Activated CD4-positive, alpha-beta T cell treated with anti-CD3 and anti-CD28 coated beads, Interleukin-2, Interleukin-4, amounts not matched to agents 100 ng/mL and 50 ng/mL, durations not matched to agents 16 hours and 8 hours (primary cell): Measurements from ENCODE around the gene TTC31.
"Not testable (repeated sequence)": the region's sequence is repeated elsewhere in the genome, so short reads cannot be mapped to it uniquely, and the experiment has no call there.

Experiments
- DNase-seq: peaks from one replicate; pipeline ENCODE4 v3.0.0-alpha.2; 2020; ENCODE audit warnings: low spot score

The TTC31 gene

DNA sequence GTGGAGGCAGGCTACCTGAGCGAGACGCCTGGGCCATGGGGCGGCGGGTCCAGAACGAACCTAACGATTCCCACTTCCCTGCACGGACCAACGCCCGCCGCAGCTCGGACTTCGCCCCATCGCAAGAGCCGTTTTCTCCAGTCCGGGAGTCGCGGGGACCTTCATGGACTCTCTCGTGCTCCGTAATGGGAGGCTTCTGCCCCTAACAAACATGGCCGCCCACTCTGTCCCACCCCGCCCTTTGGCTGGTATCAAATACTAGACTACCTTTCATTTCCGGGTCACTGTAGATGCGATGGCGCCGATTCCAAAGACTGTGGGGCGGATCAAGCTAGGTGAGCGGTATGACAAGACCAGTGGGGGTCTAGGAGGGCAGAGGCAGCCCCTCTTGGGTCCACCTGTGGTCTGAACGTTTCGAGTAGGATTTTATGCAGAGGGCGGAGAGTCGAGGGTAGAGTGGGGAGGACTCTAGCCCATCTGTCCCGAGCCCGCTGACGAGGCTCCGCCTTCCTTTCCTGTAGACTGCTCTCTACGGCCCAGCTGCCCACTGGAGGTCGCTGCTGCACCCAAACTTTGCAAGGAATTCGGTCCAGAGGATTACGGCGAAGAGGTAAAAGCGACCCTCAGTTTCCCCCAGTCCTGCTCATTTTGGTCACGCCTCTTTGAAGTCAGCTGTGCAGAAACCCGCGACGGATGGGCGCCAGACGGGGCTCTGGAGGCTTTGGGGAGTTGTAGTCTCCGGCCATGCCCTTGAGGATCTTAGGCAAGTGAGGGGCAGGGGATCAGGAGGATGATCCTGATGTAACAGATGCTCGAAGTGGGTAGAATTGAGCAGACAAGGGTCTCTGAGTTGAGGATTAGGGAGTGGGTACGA lies at the start of gene TTC31, which contains the start of gene CCDC142:
Gene TTC31 (plus strand): TSS at position 281 of the 874 bp plus-strand sequence. CDS start 15 bp downstream, at position 296.
Gene CCDC142 (minus strand): TSS at position 198 of the 874 bp plus-strand sequence. CDS start 161 bp downstream, at position 37.
- DNase-seq = peak; percentile 95

DNA sequence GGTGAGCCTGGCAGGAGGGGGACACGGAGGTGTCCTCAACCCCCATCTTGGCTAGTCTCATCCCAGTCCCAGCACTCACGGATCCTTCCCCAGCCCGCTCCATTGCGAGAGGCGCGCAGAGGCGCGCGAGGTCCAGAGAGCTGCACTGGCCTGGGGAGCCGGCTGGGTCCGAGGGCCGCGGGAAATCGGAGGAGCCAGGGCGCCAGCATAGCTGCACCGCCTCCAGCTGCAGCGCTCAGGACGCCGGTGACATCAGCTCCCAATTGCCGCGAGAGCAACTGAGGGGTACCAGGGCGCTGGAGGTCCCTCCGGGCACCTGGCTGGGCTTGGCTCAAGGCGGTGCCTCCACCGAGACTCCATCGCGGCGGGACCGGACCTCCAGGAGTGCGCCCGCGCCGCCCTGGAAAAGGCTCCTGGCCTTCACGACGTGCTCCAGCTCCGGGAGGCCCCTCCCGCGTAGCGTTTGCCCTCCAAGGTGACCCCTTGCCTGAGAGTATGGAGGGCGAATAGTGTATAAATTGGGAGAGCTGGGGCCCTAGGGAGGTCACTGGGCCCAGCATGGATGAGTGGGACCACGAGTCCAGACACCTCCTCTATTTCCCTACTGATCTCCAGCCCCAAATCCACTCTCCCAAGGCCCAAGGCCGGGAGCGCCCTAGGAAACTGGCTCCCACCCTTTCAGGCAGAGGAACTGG lies 46.6 kb upstream of the TTC31 start:
- no peak for DNase-seq

DNA sequence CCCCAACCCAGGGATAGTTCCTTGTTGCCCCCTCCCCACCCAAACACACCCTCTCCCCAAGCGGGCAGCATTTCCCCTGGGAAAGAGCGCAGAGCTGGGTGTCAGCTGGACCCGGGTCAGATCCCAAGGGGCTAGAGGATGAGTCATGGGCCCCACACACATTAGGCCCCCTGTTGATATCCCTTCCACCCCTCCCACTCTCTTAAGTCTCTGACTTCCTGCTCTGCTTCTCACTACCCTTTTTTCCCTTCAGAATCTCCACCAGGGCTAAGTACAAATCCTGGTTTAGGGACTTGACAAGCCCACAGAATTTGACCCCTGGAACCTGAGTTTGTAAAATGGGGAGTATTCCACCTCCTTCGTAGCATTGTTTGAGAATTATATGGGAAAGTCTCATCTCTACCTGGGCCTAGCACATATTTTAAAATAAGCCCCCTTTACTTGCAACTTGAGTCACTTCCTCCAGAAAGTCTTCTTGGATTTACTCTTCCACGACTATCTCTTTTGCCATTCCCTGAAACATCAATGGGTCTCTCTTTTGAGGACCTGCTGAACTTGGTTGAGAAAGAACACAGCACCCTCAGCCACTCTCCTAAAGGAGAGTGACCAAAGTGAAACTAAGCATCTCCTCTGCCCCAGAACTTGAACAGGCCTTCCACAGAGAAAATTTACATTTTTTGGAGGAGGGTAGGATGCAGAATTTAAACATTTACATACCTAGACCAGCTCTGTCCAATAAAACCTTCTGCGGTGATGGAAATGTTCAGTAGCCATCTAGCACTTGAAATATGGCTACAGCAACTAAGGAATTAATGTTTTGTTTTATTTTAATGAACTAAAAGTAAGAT lies 45.8 kb upstream of the TTC31 start:
- DNase-seq = no peak

DNA sequence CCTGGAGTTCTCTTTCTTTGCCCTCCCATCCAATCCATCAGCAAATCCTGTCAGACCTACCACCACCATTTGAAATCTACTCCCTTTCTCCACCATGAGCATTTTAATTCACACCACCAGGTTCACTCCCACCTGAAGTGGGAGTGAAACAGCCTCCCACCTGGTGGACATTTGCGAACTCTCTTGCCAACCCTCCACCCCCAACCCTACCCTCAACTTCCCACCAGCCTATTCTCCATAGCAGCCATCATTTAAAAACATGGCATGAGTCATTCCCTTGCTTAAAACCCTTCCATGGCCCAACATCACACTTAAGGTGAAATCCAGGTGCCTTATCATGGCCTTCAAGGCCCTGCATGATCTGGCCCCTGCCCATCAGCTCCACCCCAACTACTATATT lies 44.6 kb upstream of the TTC31 start:
- DNase-seq = no peak

DNA sequence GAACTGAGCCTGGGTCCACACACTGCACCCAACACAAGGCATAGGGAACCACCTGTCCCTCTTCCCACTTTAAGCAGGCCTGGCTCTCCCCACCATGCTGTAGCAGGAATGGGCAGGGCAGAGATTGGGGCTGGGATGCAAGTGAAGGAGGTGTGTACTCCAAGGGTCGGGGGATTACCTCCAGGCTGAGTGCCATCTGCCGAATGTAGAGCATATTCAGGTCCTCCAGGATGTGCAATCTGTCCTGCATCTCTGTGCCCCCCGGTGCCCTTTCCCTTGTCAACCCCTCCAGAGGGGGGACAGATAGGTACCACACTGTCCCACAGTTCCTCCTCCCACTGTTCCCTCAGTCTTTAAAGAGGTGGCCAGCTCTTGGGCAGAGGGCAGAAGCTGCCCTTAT lies 43.5 kb upstream of the TTC31 start:
- no peak for DNase-seq

DNA sequence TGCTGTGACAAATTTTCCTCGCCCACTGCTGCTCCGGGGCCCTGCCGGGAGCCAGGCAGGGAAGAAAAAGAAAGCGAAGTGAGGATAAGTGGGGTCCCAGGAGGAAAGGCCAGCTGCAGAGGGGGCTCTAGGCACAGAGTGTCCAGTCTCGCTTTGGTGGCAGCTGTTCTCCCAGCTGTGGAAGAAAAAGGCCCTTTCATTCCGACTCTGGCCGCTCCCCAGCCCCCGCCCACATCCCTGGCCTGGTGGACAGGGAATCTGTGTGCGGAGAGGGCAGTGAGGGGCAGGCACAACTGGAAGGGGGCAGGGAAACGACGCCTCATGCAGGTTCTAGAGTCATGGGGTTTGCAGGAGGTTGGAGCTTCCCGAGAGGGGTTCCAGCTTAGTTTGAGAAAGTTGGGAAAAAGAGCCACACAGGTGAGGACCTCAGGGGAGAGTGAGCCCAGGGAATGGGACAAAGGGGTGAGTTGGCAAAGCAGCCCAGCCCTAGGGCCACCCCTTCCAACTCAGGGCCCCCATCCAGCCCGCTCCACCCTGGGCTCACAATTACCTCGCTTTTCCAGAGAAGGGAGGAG lies 43.0 kb upstream of the TTC31 start:
- DNase-seq = no peak

DNA sequence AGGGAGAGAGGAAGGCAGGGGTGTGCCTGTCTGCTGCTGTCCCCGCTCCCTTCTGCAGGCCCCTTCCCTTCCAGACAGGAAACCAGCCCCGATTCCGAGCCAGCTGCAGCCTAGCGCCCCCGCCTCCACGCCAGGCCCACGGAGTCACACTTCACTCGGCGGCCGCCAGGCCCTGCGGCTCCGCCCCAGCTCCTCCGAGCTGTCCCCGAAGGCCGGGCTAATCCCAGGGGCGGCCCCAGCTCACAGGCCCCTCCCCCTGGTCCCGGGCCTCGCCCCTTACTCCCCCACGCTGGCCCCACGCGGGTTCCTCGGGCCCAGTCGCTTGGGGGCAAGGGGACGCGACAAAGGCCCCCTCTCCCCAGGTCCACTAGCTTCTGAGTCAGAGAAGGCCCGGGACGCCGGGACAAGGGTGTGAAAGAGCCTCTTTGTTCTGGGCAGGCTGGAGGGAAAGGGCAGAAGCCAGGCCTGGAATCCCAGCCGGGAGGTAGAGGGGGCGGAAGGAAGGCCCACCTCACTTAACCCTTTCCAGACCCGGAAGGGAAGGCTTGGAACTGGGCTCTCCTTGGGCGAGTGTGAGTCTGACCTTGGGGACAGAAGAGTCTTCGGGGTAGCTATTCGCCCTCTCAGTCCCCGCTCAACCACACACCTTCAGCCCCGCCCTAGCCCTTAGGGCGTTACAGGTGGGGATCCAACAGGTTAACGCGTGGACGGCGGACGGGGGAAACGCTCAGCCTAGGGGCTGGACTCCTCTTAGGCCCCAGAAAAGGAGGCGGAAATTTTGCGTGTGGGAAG lies 42.3 kb upstream of the TTC31 start:
- no peak for DNase-seq

DNA sequence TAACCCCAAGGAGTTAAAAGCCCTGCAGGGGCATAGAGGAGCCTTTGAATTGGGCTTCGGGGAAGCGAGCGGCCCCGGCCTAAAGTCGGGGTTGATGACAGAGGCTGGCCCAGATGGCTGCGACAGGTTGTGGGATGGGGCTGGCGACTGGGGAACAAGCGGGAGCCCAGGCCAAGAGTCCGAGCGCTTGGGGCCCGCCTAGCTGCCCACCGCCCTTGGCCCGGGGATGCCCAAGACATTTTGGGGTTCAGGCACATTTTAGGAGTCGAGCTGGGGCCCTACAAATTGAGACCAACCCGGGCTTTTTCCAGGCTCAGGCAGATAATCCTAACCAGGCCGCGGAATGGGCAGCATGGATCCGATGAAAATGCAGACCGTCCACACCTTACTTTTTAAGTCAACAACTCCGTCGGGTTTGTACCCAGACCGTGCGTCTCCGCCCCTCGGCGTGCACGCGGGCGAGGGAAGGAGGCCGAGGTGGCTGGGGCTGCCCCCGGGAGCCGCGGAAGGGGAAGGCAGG lies 41.7 kb upstream of the TTC31 start:
- no peak for DNase-seq

DNA sequence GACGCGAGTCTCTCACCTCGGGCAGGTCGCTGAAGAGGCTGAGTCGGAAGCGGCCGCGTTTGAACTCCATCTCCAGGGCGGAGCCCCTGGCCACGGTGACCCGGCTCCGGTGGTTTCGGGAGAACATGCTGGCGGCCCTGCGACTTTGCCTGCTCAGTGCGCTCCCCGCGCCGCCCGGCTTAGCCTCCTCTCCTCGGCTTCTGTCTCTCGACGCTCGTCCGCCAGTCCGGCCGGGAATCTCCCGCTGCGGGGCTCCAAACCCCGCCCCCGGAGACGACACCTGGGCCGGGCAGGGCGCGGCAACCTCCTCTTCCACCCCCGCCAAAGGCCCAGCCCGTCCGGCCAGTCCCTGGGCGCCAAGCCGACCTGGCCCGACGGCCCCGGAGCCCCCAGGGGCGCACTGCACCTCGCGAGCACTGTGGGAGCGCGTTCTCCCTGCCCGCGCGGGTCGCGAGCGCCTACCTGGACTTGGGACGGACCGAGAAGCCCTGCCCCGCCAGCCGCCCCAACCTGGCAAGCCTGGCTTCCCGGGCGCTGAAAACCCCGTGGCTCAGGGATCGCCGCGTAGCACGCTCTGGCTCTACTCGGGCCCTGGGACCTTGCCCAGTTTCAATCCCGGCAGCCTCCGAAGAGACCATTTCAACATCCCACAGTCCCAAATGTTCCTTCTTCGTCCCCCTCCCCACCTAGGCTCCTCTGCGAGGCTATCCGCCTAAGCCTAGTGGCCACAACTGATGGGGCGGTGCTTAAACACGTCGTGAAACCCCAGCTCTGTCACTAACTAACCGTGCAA lies 41.0 kb upstream of the TTC31 start, which contains the start of gene RTKN:
Gene RTKN (minus strand): TSS at position 248 of the 793 bp plus-strand sequence. CDS start 121 bp downstream, at position 127.
- DNase-seq = no peak

DNA sequence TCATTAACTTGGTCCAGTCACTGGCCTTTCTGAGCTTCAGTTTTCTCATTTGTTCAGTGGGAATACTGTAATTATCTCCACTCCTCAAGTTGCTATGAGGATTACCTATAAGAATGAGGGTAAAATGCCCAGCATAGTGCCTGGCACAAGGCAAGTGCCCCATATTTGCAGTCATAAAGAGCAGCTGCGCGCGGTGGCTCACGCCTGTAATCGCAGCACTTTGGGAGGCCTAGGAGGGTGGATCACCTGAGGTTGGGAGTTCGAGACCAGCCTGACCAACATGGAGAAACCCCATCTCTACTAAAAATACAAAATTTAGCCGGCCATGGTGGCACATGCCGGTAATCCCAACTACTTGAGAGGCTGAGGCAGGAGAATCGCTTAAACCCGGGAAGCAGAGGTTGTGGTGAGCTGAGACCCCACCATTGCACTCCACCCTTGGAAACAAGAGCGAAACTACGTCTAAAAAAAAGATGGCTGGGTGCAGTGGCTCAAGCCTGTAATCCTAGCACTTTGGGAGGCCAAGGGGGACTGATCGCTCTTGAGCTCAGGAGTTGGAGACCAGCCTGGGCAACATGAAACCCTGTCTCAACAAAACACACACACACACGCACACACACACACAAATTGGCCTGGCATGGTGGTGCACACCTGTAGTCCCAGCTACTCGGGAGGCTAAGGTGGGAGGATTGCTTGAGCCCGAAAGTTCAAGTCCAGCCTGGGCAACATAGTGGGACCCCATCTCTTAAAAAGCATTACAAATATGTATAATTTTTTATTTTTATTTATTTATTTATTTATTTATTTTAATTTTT lies 40.2 kb upstream of the TTC31 start:
- not testable (repeated sequence) for DNase-seq

DNA sequence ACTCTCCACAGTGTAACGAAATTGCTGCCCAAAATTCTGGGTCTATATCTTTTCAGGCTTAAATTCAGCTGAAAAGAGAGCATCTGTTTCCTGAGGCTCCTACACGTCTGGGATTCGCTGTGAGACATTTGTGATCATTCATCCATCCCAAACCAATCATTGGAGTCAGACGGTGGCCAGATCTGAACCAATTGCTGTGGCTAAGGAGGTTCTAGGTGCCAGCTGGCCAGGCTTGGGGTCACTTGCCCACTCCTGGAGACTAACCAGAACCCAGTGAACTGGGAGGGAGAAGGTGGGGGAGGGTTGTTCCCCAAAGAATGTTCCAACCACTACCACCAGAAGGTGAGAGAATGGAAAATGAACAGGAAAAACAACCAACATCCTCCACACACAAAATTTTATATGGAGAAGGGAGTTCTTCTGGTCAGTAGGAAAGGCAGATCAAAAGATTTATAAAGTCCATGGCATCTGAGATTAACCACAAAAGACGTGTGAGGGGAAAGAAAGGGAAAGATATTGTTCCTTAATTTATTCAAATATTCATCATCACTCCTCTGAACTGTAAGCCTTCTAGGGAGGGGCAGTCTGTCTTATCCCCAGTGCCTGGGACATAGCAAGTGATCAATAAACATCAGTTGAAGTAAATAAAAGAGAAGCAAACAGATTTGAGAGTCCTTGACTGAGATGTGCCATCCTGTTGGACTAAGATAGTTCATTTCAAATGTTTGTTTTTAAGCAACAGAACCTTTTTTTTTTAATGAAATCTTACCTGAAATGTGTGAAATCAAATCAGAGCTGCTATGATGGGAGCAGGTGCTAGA lies 38.2 kb upstream of the TTC31 start:
- no peak for DNase-seq

DNA sequence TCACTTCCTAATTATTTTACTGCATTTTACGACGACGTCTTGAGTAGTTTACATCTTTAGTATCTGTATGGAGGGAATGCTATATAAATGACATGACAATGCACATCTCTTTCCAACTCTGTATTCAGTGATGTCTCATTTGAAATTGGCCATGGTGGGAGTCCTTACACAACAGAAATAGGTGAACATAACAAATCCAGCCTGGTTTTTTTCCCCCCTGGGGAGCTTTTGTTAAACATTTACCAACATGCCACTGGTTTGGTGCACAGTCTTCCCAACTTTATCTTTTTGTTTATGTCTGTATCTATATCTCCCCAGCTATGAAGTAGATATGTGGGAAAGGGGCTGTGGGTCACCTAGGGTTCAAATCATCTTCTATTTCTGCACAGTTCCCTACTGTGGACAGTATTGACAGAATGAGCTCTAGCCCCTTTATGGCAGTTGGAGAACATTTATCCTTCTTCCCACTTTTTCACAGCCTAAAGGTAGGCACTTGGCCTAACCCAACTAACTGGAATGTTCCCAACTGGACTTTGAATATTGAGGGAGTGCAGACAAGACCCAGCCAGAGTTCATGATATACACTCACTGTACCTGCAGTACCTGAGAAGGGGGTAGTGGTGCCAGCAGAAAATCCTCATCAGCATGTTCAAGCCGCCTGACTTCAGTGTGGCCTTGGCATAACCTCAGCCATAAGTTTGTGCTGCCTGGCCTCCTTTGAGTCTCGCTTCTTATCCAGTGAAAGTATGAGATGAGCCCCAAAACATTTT lies 35.5 kb upstream of the TTC31 start:
- DNase-seq = no peak

DNA sequence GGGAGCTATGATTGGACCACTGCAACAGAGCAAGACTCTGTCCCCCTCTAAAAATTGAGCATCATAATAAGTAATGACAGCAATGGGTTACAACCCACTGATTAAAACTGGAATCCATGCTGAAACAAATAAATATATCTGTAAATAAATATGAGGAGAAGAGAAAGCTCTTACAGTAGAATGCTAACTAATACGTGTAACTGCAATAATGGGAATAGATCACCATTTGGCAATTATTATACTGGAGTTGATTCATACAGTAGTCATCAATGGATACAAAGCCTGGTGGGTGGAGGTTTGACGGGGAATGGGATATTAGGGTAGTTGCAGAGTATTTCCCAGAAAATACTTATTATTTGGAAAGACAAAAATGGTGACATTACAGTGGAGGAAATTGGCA lies 34.1 kb upstream of the TTC31 start:
- no peak for DNase-seq

DNA sequence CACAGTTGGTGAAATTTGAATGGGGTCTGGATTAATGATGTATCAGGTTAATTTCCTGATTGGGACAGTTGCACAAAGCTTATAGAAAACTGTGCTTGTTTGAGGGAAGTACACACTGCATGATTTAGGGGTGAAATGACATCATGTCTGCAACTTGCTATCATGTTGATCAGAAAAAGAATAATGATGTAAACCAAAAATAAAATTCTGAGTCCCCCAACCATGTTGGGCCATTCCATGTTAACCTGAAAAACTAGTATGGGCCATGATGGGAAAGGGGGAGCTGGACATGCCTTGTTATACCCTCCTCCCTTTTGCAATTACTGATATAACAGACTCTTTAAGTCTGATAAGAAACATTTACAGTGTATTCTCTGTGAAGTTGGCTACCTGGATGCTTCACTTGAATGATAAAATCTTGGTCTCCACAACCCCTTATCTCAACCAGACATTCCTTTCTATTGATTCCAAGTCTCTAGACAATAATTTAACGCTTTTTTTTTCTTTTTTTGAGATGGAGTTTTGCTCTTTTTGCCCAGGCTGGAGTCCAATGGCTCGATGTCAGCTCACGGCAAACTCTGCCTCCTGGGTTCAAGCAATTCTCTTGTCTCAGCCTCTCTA lies 32.2 kb upstream of the TTC31 start:
- DNase-seq = no peak

DNA sequence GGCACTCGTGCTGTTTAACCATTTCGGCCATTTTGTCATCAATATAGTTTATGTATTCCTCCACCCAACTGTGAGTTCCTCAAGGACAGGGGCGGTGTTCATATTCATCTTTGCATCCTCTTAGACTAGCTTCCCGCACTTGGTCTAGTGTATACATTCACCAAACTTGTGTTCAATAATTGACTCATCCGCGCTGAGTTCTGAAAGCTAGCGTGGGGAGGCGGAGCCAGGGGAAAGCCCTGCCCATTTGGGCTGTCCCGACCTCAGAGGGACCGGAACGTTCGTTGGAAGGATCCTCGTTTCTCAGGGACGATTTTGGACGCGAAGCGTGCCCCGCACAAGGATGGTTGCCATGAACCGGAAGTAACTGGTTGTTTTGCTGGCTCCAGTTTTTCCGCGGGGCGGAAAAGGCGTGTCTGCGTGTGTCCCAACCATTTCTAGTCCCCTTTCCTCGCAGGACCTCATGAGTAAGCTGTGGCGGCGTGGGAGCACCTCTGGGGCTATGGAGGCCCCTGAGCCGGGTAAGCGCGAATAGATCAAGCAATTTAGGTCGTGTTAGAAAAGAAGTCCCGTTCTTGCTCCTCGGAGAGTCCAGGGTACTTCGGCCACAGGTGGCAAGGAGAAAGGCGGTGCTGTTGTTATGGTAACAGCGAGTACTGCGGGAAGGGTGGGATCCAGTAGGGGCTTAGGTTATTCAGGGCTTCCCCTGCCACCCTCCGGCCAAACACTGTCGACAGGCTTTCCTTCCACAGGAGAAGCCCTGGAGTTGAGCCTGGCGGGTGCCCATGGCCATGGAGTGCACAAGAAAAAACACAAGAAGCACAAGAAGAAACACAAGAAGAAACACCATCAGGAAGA lies 28.0 kb upstream of the TTC31 start, which contains the start of gene INO80B:
Gene INO80B (plus strand): TSS at position 434 of the 858 bp plus-strand sequence. CDS start 30 bp downstream, at position 464.
- peak; percentile 100 for DNase-seq

DNA sequence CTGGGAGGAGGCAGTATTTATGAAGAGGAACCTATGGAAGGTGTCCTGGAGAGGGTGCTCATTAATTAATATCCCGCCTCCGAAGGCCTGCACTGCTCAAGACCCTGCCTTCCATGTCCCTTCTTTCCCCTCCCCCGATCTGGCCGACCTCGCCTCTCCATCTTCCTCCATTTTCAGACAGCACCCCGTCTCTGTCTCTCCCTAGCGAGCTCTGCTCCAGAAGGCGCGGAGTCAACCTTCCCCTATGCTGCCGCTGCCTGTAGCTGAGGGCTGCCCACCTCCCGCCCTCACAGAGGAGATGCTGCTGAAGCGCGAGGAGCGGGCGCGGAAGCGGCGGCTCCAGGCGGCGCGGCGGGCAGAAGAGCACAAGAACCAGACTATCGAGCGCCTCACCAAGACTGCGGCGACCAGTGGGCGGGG lies 25.7 kb upstream of the TTC31 start:
- DNase-seq = no peak
